A549 (cell line): ENCODE results near the gene DNAH5.

ENCODE experiments used
- CTCF ChIP-seq: fragments of >200 bp; sonication (Bioruptor Twin); formaldehyde crosslinking; IDR thresholded peaks from 3 replicates; pipeline ENCODE4 v1.5.1; 2016
- EP300 ChIP-seq, 2 experiments: fragments of >200 bp; sonication (Bioruptor Twin); formaldehyde crosslinking; IDR thresholded peaks; 2 replicates in 1 of 2; 3 replicates in 1 of 2; pipeline ENCODE4 v1.6.1; 2016 to 2017
- POLR2A ChIP-seq: IDR thresholded peaks from 2 replicates; pipeline ENCODE4 v1.6.1; 2012; ENCODE audit warnings: mild to moderate bottlenecking, low read length
- REST ChIP-seq: fragments of 200-600 bp; sonication (generic); IDR thresholded peaks from 2 replicates; pipeline ENCODE4 v1.6.1; 2016; ENCODE audit warnings: antibody characterized with exemption, mild to moderate bottlenecking, moderate library complexity
- SMC3 ChIP-seq: fragments of >200 bp; sonication (Bioruptor Twin); formaldehyde crosslinking; IDR thresholded peaks from 3 replicates; pipeline ENCODE4 v1.6.1; 2018; ENCODE audit warnings: inconsistent platforms
- TP53 ChIP-seq: fragments of 250-450 bp; sonication (Bioruptor Pico); IDR thresholded peaks from 2 replicates; pipeline ENCODE4 v1.5.0; 2021; ENCODE audit warnings: mild to moderate bottlenecking, moderate library complexity

- TF ChIP-seq SMC3 (no peak), CTCF (no peak), TP53 (CRISPR knock-in tag) (no peak), POLR2A (no peak), REST (no peak), EP300 (IDR thresholded peaks at IDR 0.05) (no peak)
Measured at GRCh38 chr5:13661272-13661671, 283.2 kb downstream of the DNAH5 start.
